ENCODE results near the gene PCF11.

DNA sequence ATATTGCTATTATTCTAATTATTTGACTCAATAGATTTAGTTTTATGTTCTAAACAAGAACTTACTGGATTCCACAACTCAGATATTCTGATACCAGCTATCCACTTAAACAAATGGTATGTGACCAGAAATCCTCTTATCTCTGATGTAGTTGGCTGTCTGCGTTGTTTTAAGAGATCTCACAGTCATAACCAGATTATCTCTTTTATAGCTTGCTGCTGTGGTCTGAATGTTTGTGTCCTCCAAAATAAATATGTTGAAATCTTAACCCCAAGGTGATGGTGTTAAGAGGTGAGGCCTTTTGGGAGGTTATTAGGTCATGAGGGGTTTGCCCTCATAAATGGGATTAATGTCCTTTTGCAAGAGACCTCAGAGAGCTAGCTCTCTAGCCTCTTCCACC lies 49.3 kb downstream of the PCF11 start:
- TF ChIP-seq POLR2AphosphoS5 (IDR thresholded peaks at IDR 0.05; ENCODE audit: low read depth, low read length) (no peak), TAF1 (IDR thresholded peaks at IDR 0.05; ENCODE audit: low read depth, low read length) (no peak), POLR2A (IDR thresholded peaks at IDR 0.05; ENCODE audit: low read depth, low read length) (no peak), POU2F2 (IDR thresholded peaks at IDR 0.05; ENCODE audit: low read depth, low read length) (no peak), SPI1 (IDR thresholded peaks at IDR 0.05; ENCODE audit: low read depth, low read length) (no peak)
